Measurements from ENCODE around the gene GAS2.

GAS2 gene

DNA sequence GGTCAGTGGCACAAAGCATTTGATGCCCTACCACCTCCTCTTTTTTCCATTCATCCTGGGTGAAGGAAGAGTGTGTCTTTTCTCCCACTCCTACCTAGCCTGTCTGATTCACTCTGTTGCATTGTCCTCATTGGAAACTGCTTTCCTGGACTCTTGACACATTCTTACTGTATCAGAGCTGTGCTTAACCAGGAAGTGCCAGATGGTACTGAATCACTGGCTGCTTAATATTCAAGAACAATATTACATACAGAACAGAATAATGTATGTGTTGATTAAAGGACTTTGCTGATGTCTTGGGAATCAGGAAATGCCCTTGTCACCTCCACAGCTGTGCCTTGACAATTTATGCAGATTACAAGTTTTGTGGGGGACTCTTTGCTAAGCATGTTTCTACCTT is 118.8 kb downstream of the GAS2 start:
- in situ Hi-C loops (cut with HindIII; ENCODE audit: low pct_ligation_motif_present, low sequenced_read_pairs), result no loop called here
- H3K36me3 ChIP-seq (replicated peaks), result no peaks in the 10 kb centered on the region
- no peaks in the 10 kb centered on the region for H3K27me3 ChIP-seq (replicated peaks)
- no peak overlapping the region for H3K4me3 ChIP-seq (ENCODE audit: low read depth, low read length)
- TF ChIP-seq, protein P1, sequence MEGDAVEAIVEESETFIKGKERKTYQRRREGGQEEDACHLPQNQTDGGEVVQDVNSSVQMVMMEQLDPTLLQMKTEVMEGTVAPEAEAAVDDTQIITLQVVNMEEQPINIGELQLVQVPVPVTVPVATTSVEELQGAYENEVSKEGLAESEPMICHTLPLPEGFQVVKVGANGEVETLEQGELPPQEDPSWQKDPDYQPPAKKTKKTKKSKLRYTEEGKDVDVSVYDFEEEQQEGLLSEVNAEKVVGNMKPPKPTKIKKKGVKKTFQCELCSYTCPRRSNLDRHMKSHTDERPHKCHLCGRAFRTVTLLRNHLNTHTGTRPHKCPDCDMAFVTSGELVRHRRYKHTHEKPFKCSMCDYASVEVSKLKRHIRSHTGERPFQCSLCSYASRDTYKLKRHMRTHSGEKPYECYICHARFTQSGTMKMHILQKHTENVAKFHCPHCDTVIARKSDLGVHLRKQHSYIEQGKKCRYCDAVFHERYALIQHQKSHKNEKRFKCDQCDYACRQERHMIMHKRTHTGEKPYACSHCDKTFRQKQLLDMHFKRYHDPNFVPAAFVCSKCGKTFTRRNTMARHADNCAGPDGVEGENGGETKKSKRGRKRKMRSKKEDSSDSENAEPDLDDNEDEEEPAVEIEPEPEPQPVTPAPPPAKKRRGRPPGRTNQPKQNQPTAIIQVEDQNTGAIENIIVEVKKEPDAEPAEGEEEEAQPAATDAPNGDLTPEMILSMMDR (IDR thresholded peaks at IDR 0.05; ENCODE audit: low read depth, low read length, missing control alignments), result no peak
- peak; percentile 37 for DNase-seq
- H3K27ac ChIP-seq, result no peak overlapping the region

DNA sequence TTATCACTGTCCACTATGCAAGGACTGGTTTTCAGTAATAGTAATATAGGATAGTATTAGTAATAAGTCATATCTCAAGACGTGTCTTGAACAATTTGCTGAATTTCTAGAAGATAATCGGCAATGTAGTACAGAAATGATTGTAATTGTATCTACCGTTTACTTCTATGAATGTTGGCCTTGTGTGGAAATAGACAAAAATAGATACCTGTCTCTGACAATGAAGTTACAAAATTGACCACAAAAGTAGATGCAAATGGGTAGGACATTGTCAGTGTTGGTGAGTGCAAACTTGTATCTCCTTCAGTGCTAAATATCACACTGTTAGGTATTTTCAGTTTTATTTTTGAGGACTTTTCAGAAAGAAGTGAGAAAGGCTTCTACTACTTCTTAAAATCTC is 120.1 kb downstream of the GAS2 start:
- Histone ChIP-seq H3K4me3 (ENCODE audit: low read depth, low read length) (no peak overlapping the region), H3K27me3 (replicated peaks) (no peaks in the 10 kb centered on the region), H3K36me3 (replicated peaks) (no peaks in the 10 kb centered on the region), H3K27ac (no peak overlapping the region)
- no peak for DNase-seq
- TF ChIP-seq, protein P1 (IDR thresholded peaks at IDR 0.05; ENCODE audit: low read depth, low read length, missing control alignments), result no peak
- in situ Hi-C loops (cut with HindIII; ENCODE audit: low pct_ligation_motif_present, low sequenced_read_pairs), result no loop called here

DNA sequence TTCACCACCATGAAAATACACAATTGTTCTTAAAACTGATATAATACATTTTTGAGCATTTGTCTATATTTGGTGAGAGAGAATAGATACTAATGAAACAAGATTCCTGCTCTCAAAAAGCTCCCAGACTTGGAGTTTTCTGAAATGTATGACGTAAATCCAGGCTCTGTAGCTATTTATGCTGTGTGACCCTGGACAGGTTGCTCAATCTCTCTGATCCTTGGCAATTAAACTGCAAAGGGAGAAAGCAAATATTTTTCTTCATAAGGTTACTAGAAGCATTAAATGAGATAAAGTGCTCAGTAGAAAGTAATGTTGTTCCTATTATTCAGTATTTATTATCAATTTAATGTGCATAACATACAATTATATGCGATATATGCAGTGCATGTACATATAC is 120.6 kb downstream of the GAS2 start:
- Histone ChIP-seq H3K36me3 (replicated peaks) (no peaks in the 10 kb centered on the region), H3K27me3 (replicated peaks) (no peaks in the 10 kb centered on the region), H3K4me3 (ENCODE audit: low read depth, low read length) (no peak overlapping the region), H3K27ac (no peak overlapping the region)
- TF ChIP-seq, protein P1 (IDR thresholded peaks at IDR 0.05; ENCODE audit: low read depth, low read length, missing control alignments), result no peak
- DNase-seq, result no peak
- in situ Hi-C loops (cut with HindIII; ENCODE audit: low pct_ligation_motif_present, low sequenced_read_pairs), result no loop called here

DNA sequence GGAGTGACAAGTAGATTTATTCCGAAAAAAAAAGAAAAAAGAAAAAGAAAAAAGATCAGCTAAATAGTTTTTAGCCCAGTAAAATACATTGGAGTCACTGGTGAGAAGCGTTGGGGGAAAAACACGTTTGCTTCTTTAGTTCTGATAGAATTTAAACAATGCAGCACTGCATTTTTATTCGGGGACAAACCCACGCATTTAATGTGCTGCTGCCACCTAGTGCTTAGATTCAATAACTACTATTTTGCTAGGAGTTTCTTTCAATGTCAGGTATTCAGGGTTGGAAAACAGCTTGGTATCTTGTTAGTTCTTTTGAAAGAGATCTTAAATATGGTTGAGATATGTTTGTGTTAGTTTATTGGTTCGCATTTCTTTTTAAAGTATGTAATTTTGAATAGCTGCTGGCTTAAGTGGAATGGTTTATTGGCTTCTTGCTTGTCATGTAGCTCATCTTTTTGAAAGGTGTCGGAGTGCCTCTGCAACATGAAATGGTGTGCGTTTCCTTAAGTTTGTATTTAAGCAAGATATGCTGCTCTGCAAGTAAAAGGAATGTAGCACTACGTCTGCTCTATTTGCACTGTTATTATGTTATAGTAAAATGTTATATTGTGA is 121.2 kb downstream of the GAS2 start:
- Histone ChIP-seq H3K27me3 (replicated peaks) (no peaks in the 10 kb centered on the region), H3K4me3 (ENCODE audit: low read depth, low read length) (no peak overlapping the region), H3K36me3 (replicated peaks) (no peaks in the 10 kb centered on the region), H3K27ac (no peak overlapping the region)
- TF ChIP-seq, protein P1 (IDR thresholded peaks at IDR 0.05; ENCODE audit: low read depth, low read length, missing control alignments), result peak; percentile 70
- peak; percentile 27 for DNase-seq
- in situ Hi-C loops (cut with HindIII; ENCODE audit: low pct_ligation_motif_present, low sequenced_read_pairs), result no loop called here

DNA sequence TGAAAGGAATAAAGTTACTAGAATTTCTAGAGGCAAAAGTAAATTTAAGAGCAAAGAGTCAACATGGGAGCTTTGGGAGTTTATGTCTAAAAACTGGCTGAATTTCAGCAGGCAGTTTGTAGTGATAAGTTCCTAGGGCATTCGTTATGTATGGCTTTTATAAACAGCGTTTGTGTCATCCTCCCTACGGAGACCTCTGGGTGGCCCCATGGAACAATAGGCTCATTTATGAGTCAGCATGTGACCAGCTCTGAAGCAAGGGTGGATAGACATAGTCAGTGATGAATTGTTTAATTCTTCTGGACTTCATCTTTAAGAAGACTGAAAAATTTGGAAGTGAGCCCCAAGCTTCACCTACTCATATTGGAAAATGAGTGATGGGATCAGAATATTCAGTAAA is 126.1 kb downstream of the GAS2 start:
- TF ChIP-seq, protein P1 (IDR thresholded peaks at IDR 0.05; ENCODE audit: low read depth, low read length, missing control alignments), result no peak
- peak overlapping the region; percentile 91 for H3K27ac ChIP-seq
- in situ Hi-C loops (cut with HindIII; ENCODE audit: low pct_ligation_motif_present, low sequenced_read_pairs), result no loop called here
- no peaks in the 10 kb centered on the region for H3K27me3 ChIP-seq (replicated peaks)
- DNase-seq, result peak; percentile 90
- no peaks in the 10 kb centered on the region for H3K36me3 ChIP-seq (replicated peaks)
- no peak overlapping the region for H3K4me3 ChIP-seq (ENCODE audit: low read depth, low read length)

DNA sequence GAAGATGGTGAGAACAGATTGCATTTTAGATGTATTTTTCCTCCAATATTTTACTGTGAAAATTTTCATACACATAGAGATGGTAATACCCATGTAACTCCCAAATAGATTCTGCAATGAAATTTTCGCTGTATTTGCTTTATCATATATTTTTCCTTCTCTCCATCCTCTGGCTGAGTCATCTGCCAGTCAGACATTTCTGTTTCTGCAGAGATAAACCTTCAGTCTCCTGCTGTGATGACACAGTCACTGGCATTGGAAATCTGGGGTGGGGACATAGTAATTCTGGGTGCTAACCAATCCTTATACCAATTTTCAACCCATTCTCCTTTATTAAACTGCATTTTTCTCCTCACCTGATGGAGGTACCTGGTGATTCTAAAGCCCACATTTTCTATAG is 129.5 kb downstream of the GAS2 start:
- no peak overlapping the region for H3K4me3 ChIP-seq (ENCODE audit: low read depth, low read length)
- TF ChIP-seq, protein P1 (IDR thresholded peaks at IDR 0.05; ENCODE audit: low read depth, low read length, missing control alignments), result no peak
- in situ Hi-C loops (cut with HindIII; ENCODE audit: low pct_ligation_motif_present, low sequenced_read_pairs), result no loop called here
- H3K27ac ChIP-seq, result peak overlapping the region; percentile 48
- no peaks in the 10 kb centered on the region for H3K27me3 ChIP-seq (replicated peaks)
- H3K36me3 ChIP-seq (replicated peaks), result no peaks in the 10 kb centered on the region
- DNase-seq, result peak; percentile 74

Data from brain microvascular endothelial cell (primary cell).